D721Med (cell line): ENCODE data around the gene TMEM190.
"Not testable (repeated sequence)": the region's sequence is repeated elsewhere in the genome, so short reads cannot be mapped to it uniquely, and the experiment has no call there.

Experiments
- DNase-seq: peaks from one replicate; pipeline ENCODE4 v3.0.0; 2011; ENCODE audit warnings: low spot score; ENCODE audit not compliant: insufficient read length
- FAIRE-seq: peaks from 2 replicates; lab custom pipeline; 2011; peaks lifted over from hg19 to GRCh38; lab: Jason Lieb, UNC
- TF ChIP-seq, protein P1 (sequence below): IDR thresholded peaks from 2 replicates; pipeline ENCODE4 v1.5.1; 2012; ENCODE audit warnings: mild to moderate bottlenecking, control low read depth; ENCODE audit not compliant: insufficient read depth; ENCODE audit errors: missing control alignments

The TMEM190 gene

DNA sequence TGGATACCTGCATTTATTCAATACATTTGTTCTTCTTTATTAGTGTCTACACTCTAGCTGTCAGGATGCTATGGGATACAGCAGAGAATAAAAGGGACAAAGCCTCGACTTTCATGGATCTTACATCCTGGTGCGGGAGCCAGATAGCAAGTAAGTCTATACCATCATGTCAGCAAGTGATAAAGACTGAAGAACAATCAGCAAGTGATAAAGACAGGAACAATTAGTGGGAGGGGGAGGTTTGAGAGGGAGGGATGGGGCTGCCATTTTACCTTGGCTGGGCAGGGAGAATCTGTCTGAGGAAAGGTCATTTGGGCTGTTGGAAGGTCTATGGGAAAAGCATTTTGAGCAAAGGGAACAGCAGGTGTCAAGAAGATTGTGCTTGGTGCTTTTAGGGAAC lies 33.5 kb downstream of the TMEM190 start:
- TF ChIP-seq, protein P1, sequence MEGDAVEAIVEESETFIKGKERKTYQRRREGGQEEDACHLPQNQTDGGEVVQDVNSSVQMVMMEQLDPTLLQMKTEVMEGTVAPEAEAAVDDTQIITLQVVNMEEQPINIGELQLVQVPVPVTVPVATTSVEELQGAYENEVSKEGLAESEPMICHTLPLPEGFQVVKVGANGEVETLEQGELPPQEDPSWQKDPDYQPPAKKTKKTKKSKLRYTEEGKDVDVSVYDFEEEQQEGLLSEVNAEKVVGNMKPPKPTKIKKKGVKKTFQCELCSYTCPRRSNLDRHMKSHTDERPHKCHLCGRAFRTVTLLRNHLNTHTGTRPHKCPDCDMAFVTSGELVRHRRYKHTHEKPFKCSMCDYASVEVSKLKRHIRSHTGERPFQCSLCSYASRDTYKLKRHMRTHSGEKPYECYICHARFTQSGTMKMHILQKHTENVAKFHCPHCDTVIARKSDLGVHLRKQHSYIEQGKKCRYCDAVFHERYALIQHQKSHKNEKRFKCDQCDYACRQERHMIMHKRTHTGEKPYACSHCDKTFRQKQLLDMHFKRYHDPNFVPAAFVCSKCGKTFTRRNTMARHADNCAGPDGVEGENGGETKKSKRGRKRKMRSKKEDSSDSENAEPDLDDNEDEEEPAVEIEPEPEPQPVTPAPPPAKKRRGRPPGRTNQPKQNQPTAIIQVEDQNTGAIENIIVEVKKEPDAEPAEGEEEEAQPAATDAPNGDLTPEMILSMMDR, result no peak
- FAIRE-seq (no peak), DNase-seq (no peak)

DNA sequence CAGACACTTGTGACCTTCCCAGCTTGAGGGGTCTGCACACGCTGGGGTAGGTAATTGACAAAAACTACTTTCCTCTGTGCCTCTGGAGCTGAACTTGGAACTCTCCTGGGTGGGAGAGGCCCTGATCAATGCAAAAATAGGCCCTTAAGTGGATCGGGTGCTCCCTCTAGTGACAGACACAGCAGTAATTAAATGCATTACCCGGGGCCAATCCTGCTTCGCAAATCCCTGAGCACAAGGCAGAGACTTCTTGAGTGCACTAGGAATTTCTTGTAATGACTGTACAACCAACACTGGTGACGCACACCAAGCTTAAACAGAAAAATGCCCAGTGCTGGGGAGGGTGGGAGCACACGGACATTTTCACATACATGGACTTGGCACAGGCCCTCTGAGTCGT lies 41.6 kb downstream of the TMEM190 start:
- TF ChIP-seq, protein P1, result peak; percentile 92
- peak; percentile 87 for DNase-seq
- FAIRE-seq, result peak; percentile 38

DNA sequence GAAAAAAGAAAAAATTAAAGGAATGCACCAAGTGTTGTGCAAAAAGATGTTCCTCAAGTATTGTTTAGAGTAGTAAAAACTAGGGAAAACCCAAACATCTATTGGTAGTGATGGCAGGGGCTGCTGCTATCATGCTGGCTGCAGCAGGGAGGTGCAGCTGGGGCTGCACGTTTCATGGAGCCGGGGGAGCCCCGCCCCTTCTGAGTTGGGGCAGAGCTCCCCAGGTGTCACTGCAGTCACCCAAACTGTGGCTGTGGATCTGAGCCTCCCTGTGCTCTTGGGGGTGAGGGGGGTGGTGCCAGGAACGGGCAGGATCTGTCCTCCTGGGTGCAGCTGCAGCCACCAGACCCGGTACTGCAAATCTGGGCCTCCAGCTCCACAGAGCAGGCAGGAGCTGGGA lies 42.5 kb downstream of the TMEM190 start:
- no peak for FAIRE-seq
- no peak for DNase-seq
- TF ChIP-seq, protein P1, result no peak

DNA sequence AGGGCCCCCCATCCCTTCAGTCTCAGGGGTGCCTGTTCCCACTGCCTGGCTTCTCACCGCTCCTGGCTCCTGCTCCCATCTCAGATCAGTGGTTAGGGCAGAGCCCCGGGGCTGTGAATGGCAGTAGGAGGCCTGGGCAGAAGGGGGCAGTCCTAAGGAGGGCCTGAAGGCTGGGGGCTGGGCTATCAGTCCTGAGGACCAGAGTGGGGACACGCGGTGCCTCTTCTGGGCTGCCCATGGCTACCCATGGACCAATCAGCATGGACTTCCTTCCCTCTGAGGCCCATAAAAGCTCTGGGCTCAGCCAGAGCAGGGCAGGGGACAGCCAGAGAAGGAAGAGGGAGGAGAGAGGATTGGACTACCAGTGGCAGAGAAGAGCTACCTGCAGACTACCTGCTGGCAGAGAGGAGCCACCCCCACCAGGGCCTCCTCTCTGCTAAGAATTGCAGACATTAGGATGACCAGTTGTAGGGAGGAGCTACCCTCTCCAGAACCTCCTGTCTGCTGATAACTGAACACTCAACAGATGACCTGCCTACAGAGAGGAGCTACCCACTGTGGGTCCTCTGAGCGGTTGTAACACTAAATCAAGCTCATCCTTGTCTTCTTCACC lies 43.1 kb downstream of the TMEM190 start:
- no peak for FAIRE-seq
- DNase-seq, result no peak
- TF ChIP-seq, protein P1, result no peak

DNA sequence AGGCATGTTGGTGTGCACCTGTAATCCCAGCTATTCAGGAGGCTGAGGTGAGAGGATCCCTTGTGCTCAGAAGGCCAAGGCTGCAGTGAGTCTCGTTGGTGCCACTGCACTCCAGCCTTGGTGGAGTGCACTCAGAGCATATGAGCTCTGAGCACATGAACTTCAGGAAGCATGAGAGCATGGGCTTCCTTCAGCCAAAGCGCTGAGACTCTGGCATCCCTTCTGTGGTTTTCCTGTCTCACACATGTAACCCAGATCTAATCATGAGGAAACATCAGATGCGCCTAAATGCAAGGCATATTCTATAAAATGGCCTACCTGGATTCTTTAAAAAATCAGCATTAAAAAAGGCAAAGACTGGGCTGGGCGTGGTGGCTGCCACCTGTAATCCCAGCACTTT lies 44.7 kb downstream of the TMEM190 start:
- FAIRE-seq, DNase-seq: not testable (repeated sequence)

DNA sequence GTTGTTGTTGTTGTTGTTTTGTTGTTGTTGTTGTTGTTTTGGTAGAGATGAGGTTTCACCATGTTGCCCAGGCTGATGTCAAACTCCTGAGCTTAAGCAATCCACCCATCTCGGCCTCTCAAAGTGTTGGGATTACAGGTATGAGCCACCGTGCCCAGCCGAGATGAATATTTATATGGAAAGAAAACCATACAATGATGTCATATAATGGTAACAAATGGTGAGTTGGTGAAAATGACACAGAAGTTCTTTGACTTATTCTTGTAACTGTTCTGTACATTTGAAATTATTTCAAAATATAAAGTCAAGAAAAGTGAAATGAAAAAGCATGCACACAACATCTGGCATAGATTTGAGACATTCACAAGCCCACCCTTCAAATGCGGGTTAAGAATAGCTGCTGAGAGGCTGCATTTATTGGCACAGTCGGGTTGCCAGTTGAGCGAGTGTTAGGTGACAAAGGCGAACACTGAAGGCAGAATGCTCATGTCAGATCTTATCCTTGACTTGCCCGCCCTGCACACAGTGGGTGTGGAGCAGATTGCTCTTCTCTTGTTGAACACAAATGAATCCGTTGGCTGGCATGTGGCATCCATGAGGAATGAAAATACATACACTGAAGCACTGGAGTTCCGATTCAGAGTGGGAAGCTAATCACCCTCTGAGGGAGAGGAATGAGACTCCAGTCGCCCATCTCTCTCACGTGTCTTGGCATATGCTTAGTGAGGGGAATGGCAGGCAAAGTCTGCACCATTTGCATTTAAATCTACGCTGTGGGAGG lies 46.8 kb downstream of the TMEM190 start:
- TF ChIP-seq, protein P1, result no peak

DNA sequence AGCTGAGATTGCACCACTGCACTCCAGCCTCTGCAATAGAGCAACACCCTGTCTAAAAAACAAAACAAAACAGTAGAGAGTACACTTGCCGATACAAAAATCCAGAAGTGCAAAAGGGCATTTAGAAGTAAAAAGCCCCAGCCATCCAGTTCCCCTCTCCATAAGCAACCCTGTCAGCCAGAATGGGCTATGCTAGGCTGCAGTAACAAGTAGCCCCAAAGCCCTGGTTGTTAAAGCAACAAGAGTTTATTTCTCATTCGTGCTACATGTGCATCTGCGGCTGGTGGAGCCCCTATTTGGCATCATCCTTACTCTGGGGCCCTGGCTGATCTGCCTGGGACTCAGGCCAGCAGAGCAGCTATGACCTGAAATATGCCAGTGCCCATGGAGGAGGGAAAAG lies 47.9 kb downstream of the TMEM190 start:
- DNase-seq (no peak), FAIRE-seq (no peak)
- TF ChIP-seq, protein P1, result no peak

More for the DNA sequence above, 46.8 kb downstream of the TMEM190 start:
- DNase-seq (no peak), FAIRE-seq (no peak)
